Endothelial cell of umbilical vein (primary cell): Measurements from ENCODE around the gene TTC21A. TPM values are rescaled to one million over a fixed set of nuclear protein-coding genes. Genes with fewer than 3 reads are reported as not detected.

Experiments used
- BruUV-seq: library from RNA; stranded (reverse); fragments of 400-500 nt; replicated peaks from 2 replicates; lab custom pipeline; 2021; lab: Mats Ljungman, UMichigan
- CTCF ChIA-PET: fragments of 300-600, 350-600 bp; sonication (Branson Sonifier 250); formaldehyde crosslinking; loops from one replicate; lab custom pipeline; 2021; ENCODE audit warnings: antibody characterized with exemption, inconsistent platforms; lab: Charles Lee
- POLR2A ChIA-PET: fragments of 300-600, 350-600 bp; sonication (Branson Sonifier 250); formaldehyde crosslinking; loops from one replicate; lab custom pipeline; 2021; ENCODE audit warnings: antibody characterized with exemption, inconsistent platforms; lab: Charles Lee
- DNase-seq: peaks from one replicate; pipeline ENCODE4 v3.0.0-alpha.2; 2011; ENCODE audit warnings: low read depth, low spot score
- FAIRE-seq: peaks from 2 replicates; lab custom pipeline; 2011; peaks lifted over from hg19 to GRCh38; lab: Jason Lieb, UNC
- H2AFZ ChIP-seq: 2 replicates; pipeline ENCODE4 v1.6.0; 2012; ENCODE audit warnings: low read depth, low read length, control low read depth, inconsistent platforms
- H3K27ac ChIP-seq: 2 replicates; pipeline ENCODE4 v1.5.1; 2011; ENCODE audit warnings: low read depth, mild to moderate bottlenecking, control low read depth, low read length, moderate library complexity; ENCODE audit not compliant: insufficient read depth
- H3K27me3 ChIP-seq, 2 experiments: 2 replicates each; pipeline versions ENCODE4 v1.6.0 to v1.6.1; 2011; ENCODE audit warnings: low read length in 2 of 2, mixed read lengths in 1 of 2; ENCODE audit not compliant: control insufficient read depth in 2 of 2, insufficient read depth in 2 of 2
- H3K36me3 ChIP-seq, 2 experiments: 2 replicates in 1 of 2; 3 replicates in 1 of 2; pipeline ENCODE4 v1.5.1; 2011; ENCODE audit warnings: low read length in 2 of 2, mild to moderate bottlenecking in 1 of 2, moderate library complexity in 1 of 2; ENCODE audit not compliant: control insufficient read depth in 2 of 2, insufficient read depth in 2 of 2; ENCODE audit errors: extremely low read depth in 1 of 2
- H3K4me1 ChIP-seq: 3 replicates; pipeline ENCODE4 v1.5.1; 2011; ENCODE audit warnings: mild to moderate bottlenecking, low read length; ENCODE audit not compliant: control insufficient read depth, insufficient read depth; ENCODE audit errors: extremely low read depth
- H3K4me2 ChIP-seq: 2 replicates; pipeline ENCODE4 v1.6.1; 2011; ENCODE audit warnings: low read length, control low read depth, mixed read lengths; ENCODE audit not compliant: insufficient read depth
- H3K4me3 ChIP-seq, 3 experiments: fragments of 200-600 bp in 1 of 3; sonication (generic), shearing (Covaris generic) in 1 of 3; replicated peaks in 1 of 3; 2 replicates each; pipeline ENCODE4 v1.5.1; 2011 to 2016; ENCODE audit warnings: control low read depth in 3 of 3, low read length in 3 of 3, mild to moderate bottlenecking in 2 of 3, inconsistent platforms in 1 of 3, low read depth in 1 of 3, moderate library complexity in 1 of 3; ENCODE audit not compliant: insufficient read depth in 1 of 3
- H3K79me2 ChIP-seq: 2 replicates; pipeline ENCODE4 v1.6.0; 2012; ENCODE audit warnings: low read length, inconsistent platforms; ENCODE audit not compliant: control insufficient read depth, insufficient read depth
- H3K9ac ChIP-seq: replicated peaks from 2 replicates; pipeline ENCODE3; 2011; ENCODE audit warnings: low read length, control low read depth; ENCODE audit not compliant: insufficient read depth; ENCODE audit errors: extremely low read depth
- H3K9me1 ChIP-seq: replicated peaks from 3 replicates; pipeline ENCODE4 v1.6.0; 2011; ENCODE audit warnings: mild to moderate bottlenecking, low read length; ENCODE audit not compliant: control insufficient read depth, insufficient read depth; ENCODE audit errors: extremely low read depth
- H3K9me3 ChIP-seq: replicated peaks from 2 replicates; pipeline ENCODE4 v1.5.1; 2012; ENCODE audit warnings: low read length, inconsistent platforms; ENCODE audit not compliant: control insufficient read depth, insufficient read depth
- H4K20me1 ChIP-seq: replicated peaks from 2 replicates; pipeline ENCODE3; 2011; ENCODE audit warnings: mild to moderate bottlenecking, low read length; ENCODE audit not compliant: control insufficient read depth, insufficient read depth; ENCODE audit errors: extremely low read depth
- CTCF ChIP-seq, 2 donors: IDR thresholded peaks; 1 replicate in 1 of 2; 2 replicates in 1 of 2; pipeline ENCODE4 v1.5.1; 2011; ENCODE audit warnings: low read length in 2 of 2, mild to moderate bottlenecking in 2 of 2, moderate library complexity in 2 of 2, control low read depth in 1 of 2, inconsistent platforms in 1 of 2, low read depth in 1 of 2; ENCODE audit not compliant: insufficient read depth in 1 of 2; ENCODE audit errors: extremely low read depth in 1 of 2
- EZH2 ChIP-seq: IDR thresholded peaks from 2 replicates; pipeline ENCODE4 v1.6.1; 2012; ENCODE audit warnings: borderline replicate concordance, low read depth, mild to moderate bottlenecking, moderate library complexity, low read length, inconsistent platforms; ENCODE audit not compliant: severe bottlenecking
- FOS ChIP-seq: IDR thresholded peaks from 2 replicates; pipeline ENCODE4 v1.6.1; 2011; ENCODE audit warnings: mild to moderate bottlenecking, low read length, moderate library complexity, borderline replicate concordance; ENCODE audit not compliant: insufficient read depth
- GATA2 ChIP-seq: IDR thresholded peaks from 2 replicates; pipeline ENCODE4 v1.7.0; 2011; ENCODE audit warnings: low read depth, mild to moderate bottlenecking, moderate library complexity, mixed read lengths, low read length; ENCODE audit not compliant: insufficient read length, insufficient read depth
- JUN ChIP-seq: IDR thresholded peaks from 2 replicates; pipeline ENCODE4 v1.6.1; 2011; ENCODE audit warnings: borderline replicate concordance, low read depth; ENCODE audit not compliant: insufficient read length, insufficient read depth
- MAX ChIP-seq: IDR thresholded peaks from 2 replicates; pipeline ENCODE4 v1.6.1; 2011; ENCODE audit not compliant: insufficient read depth, insufficient read length
- MYC ChIP-seq: IDR thresholded peaks from one replicate; pipeline ENCODE4 v1.6.1; 2011; ENCODE audit warnings: mild to moderate bottlenecking, low read depth, low read length
- POLR2A ChIP-seq: IDR thresholded peaks from 2 replicates; pipeline ENCODE4 v1.6.1; 2012; ENCODE audit warnings: low read depth, mild to moderate bottlenecking, control low read depth, low read length
- POLR2AphosphoS5 ChIP-seq: IDR thresholded peaks from 2 replicates; pipeline ENCODE4 v1.6.1; 2012; ENCODE audit warnings: low read depth, mild to moderate bottlenecking, control low read depth, low read length, moderate library complexity; ENCODE audit not compliant: insufficient read depth
- dilution Hi-C: fragments of 300-500 bp; cut with MboI; formaldehyde crosslinking; loops from one replicate; pipeline ENCODE4 v1.15.0; 2019; ENCODE audit warnings: low sequenced_read_pairs; ENCODE audit not compliant: extremely low pct_ligation_motif_present
- intact Hi-C: fragments of 100-400 bp; cut with micrococcal nuclease; formaldehyde crosslinking; loops from one replicate; pipeline ENCODE4 v1.10.0; 2022
- polyA plus RNA-seq, 4 experiments: library from polyadenylated mRNA; depleted of rRNA in 3 of 4; stranded (reverse) in 3 of 4; unstranded in 1 of 4; fragments of >200 nt; gene quantifications; 2 replicates each; pipeline versions ENCODE4 v1.2.1 to v1.2.3, GENCODE V29; 2011 to 2012; ENCODE audit warnings: missing spikeins in 1 of 4
- total RNA-seq: library from RNA; stranded (reverse); gene quantifications from 2 replicates; pipeline ENCODE4 v1.2.3, GENCODE V29; 2021

Gene TTC21A
- total and polyA plus RNA-seq, 2 donors (not counting 3 experiments of a cell fraction or from before 2014, with no cell fraction given), result 4.7 to 7.8 TPM

- no peak overlapping the region for H2AFZ ChIP-seq
- ChIA-PET CTCF (interaction anchor here (1.1 to 2.7 kb wide), 7 partner anchors 11 to 146 kb away, joined by 3 to 13 read pairs (median 6); partner anchors contain the start of genes GORASP1 and TTC21A), POLR2A (interaction anchor here (0.6 kb wide), 1 partner anchor 16 kb away, joined by 3 read pairs; no protein-coding TSS in a partner anchor)
- no peaks in the 10 kb centered on the region for H3K27me3 ChIP-seq
- no peaks in the 10 kb centered on the region for H3K9me1 ChIP-seq
- intact Hi-C loops, result loop anchor here (2.0 to 10.0 kb wide), 2 partner anchors 19 to 421 kb away; no protein-coding TSS in a partner anchor
- peaks cover 76% of the 10 kb centered on the region for H3K79me2 ChIP-seq
- H3K4me3 ChIP-seq, result no peak overlapping the region
- no peaks in the 10 kb centered on the region for H4K20me1 ChIP-seq
- dilution Hi-C loops, result no loop called here
- peak overlapping the region; percentile 6 for H3K9ac ChIP-seq
- TF ChIP-seq MYC, result no peak
- FAIRE-seq (peak; percentile 4), DNase-seq (no peak)
- H3K9me3 ChIP-seq, result no peaks in the 10 kb centered on the region
- H3K4me2 ChIP-seq, result no peak overlapping the region
- H3K4me1 ChIP-seq, result peaks cover 60% of the 10 kb centered on the region
- peak overlapping the region; percentile 97 for H3K27ac ChIP-seq
- no TSS peak for BruUV-seq
- peaks cover 4 to 32% of the 10 kb centered on the region in 2 experiments for H3K36me3 ChIP-seq
Measured at GRCh38 chr3:39146083-39146501, 38.6 kb downstream of the TTC21A start.

GRCh38 chr3:39146611-39147591, 39.4 kb downstream of the TTC21A start:
- Histone ChIP-seq H3K9me3 (no peaks in the 10 kb centered on the region), H3K36me3 (peaks cover 4 to 32% of the 10 kb centered on the region in 2 experiments), H3K9me1 (no peaks in the 10 kb centered on the region), H3K79me2 (peaks cover 75% of the 10 kb centered on the region), H3K4me3 (peak overlapping the region in 1 of 3 experiments; percentile 33), H3K9ac (peak overlapping the region; percentile 76), H4K20me1 (no peaks in the 10 kb centered on the region), H3K27me3 (no peaks in the 10 kb centered on the region), H3K4me1 (peaks cover 65% of the 10 kb centered on the region), H3K4me2 (peak overlapping the region; percentile 73), H2AFZ (no peak overlapping the region), H3K27ac (peak overlapping the region; percentile 97)
- ChIA-PET CTCF (interaction anchor here (1.1 to 2.7 kb wide), 8 partner anchors 12 to 145 kb away, joined by 3 to 13 read pairs (median 6); partner anchors contain the start of genes GORASP1 and TTC21A), POLR2A (interaction anchor here (1.0 to 2.6 kb wide), 2 partner anchors 12 to 31 kb away, joined by 3 to 19 read pairs; no protein-coding TSS in a partner anchor)
- intact Hi-C loops (loop anchor here (1.0 to 10.0 kb wide), 3 partner anchors 20 to 422 kb away; no protein-coding TSS in a partner anchor), dilution Hi-C loops (no loop called here)
- DNase-seq, result peak; percentile 95
- BruUV-seq, result no TSS peak
- TF ChIP-seq JUN, result peak; percentile 95
- TF ChIP-seq POLR2A, result peak; percentile 40
- peak; percentile 99 for TF ChIP-seq FOS
- TF ChIP-seq EZH2, result no peak
- TF ChIP-seq MAX, result peak; percentile 9
- TF ChIP-seq POLR2AphosphoS5, result peak; percentile 97
- no peak for TF ChIP-seq GATA2
- TF ChIP-seq MYC, result peak; percentile 33
- TF ChIP-seq CTCF (IDR thresholded peaks at IDR 0.05; ENCODE audit: extremely low read depth in 1 of 2, insufficient read depth in 1 of 2, low read depth in 1 of 2, low read length in 2 of 2), result no peak
- FAIRE-seq, result peak; percentile 100
